PFSK-1 (cell line): ENCODE data around the gene NRP1.

Experiments used
- POLR2AphosphoS5 ChIP-seq: IDR thresholded peaks from 2 replicates; pipeline ENCODE4 v1.6.1; 2012; ENCODE audit warnings: low read depth, mild to moderate bottlenecking, control low read depth, low read length, moderate library complexity
- TF ChIP-seq, protein P1 (sequence below), 2 experiments: IDR thresholded peaks; 2 replicates each; pipeline versions ENCODE4 v1.6.1 to v1.8.0; 2011 to 2012; ENCODE audit warnings: low read depth in 2 of 2, low read length in 2 of 2, control low read depth in 1 of 2, inconsistent platforms in 1 of 2, mild to moderate bottlenecking in 1 of 2, moderate library complexity in 1 of 2; ENCODE audit not compliant: insufficient read depth in 1 of 2

DNA sequence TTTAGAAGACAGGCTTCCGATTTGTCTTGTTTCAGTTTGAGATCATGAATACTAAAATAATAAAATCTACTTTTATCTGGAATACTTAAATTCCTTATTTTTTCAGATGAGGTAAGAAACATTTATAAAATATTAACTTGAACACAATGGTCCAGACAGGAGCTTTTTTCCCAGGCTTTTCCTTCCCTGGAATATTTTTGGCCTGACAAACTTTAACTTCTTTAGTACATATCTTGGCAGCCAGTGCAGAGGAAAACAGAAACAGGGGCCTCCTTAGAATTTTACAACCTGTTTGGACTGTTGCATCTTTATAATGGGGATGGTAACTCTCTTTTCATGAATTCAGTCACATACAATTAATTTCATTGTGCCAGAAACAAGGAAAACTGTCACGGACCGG, 41.4 kb downstream of the NRP1 start:
- no peak for TF ChIP-seq POLR2AphosphoS5
- TF ChIP-seq, protein P1, sequence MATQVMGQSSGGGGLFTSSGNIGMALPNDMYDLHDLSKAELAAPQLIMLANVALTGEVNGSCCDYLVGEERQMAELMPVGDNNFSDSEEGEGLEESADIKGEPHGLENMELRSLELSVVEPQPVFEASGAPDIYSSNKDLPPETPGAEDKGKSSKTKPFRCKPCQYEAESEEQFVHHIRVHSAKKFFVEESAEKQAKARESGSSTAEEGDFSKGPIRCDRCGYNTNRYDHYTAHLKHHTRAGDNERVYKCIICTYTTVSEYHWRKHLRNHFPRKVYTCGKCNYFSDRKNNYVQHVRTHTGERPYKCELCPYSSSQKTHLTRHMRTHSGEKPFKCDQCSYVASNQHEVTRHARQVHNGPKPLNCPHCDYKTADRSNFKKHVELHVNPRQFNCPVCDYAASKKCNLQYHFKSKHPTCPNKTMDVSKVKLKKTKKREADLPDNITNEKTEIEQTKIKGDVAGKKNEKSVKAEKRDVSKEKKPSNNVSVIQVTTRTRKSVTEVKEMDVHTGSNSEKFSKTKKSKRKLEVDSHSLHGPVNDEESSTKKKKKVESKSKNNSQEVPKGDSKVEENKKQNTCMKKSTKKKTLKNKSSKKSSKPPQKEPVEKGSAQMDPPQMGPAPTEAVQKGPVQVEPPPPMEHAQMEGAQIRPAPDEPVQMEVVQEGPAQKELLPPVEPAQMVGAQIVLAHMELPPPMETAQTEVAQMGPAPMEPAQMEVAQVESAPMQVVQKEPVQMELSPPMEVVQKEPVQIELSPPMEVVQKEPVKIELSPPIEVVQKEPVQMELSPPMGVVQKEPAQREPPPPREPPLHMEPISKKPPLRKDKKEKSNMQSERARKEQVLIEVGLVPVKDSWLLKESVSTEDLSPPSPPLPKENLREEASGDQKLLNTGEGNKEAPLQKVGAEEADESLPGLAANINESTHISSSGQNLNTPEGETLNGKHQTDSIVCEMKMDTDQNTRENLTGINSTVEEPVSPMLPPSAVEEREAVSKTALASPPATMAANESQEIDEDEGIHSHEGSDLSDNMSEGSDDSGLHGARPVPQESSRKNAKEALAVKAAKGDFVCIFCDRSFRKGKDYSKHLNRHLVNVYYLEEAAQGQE (IDR thresholded peaks at IDR 0.05; ENCODE audit: insufficient read depth in 1 of 2, low read depth in 2 of 2, low read length in 2 of 2) = no peak
